Mesendoderm (in vitro differentiated cells): ENCODE results near the gene GARIN1A.

ENCODE experiments used
- DNase-seq: peaks from one replicate; pipeline ENCODE4 v3.0.0; 2013
- H2AK5ac ChIP-seq: 2 replicates; pipeline ENCODE4 v1.6.1; 2013; ENCODE audit warnings: low read length, inconsistent platforms
- H2BK120ac ChIP-seq: 2 replicates; pipeline ENCODE4 v1.6.1; 2013; ENCODE audit warnings: low read depth, mild to moderate bottlenecking, low read length, moderate library complexity, mixed read lengths
- H2BK15ac ChIP-seq: replicated peaks from 2 replicates; pipeline ENCODE4 v1.6.1; 2013; ENCODE audit warnings: low read depth, mild to moderate bottlenecking, moderate library complexity
- H2BK5ac ChIP-seq: 2 replicates; pipeline ENCODE4 v1.6.1; 2013; ENCODE audit warnings: low read length, inconsistent platforms
- H3K18ac ChIP-seq: 2 replicates; pipeline ENCODE4 v1.6.1; 2013; ENCODE audit warnings: mild to moderate bottlenecking, low read length, mixed read lengths
- H3K23ac ChIP-seq: one replicate; pipeline ENCODE4 v1.6.1; 2013; ENCODE audit warnings: low read length
- H3K27ac ChIP-seq: 2 replicates; pipeline ENCODE4 v1.5.1; 2013; ENCODE audit warnings: low read depth, mild to moderate bottlenecking, inconsistent platforms, low read length, moderate library complexity
- H3K27me3 ChIP-seq: 2 replicates; pipeline ENCODE4 v1.6.1; 2013; ENCODE audit warnings: low read length, control low read depth, mild to moderate bottlenecking, inconsistent platforms; ENCODE audit not compliant: insufficient read depth, poor library complexity
- H3K36me3 ChIP-seq: 2 replicates; pipeline ENCODE4 v1.6.1; 2013; ENCODE audit warnings: low read length, inconsistent platforms; ENCODE audit not compliant: control insufficient read depth, insufficient read depth
- H3K4ac ChIP-seq: one replicate; pipeline ENCODE4 v1.6.1; 2013; ENCODE audit warnings: low read depth, mild to moderate bottlenecking, low read length, moderate library complexity
- H3K4me1 ChIP-seq: 2 replicates; pipeline ENCODE4 v1.6.1; 2013; ENCODE audit warnings: low read depth, low read length, inconsistent platforms; ENCODE audit not compliant: control insufficient read depth
- H3K4me2 ChIP-seq: 2 replicates; pipeline ENCODE4 v1.6.1; 2013; ENCODE audit warnings: low read length
- H3K4me3 ChIP-seq: 2 replicates; pipeline ENCODE4 v1.5.1; 2013; ENCODE audit warnings: mild to moderate bottlenecking, low read length
- H3K56ac ChIP-seq: one replicate; pipeline ENCODE4 v1.6.1; 2013; ENCODE audit warnings: low read length
- H3K79me1 ChIP-seq: 2 replicates; pipeline ENCODE4 v1.6.1; 2013; ENCODE audit warnings: low read length, inconsistent platforms
- H3K79me2 ChIP-seq: 2 replicates; pipeline ENCODE4 v1.6.1; 2013; ENCODE audit warnings: mild to moderate bottlenecking, low read length; ENCODE audit not compliant: control insufficient read depth, insufficient read depth
- H3K9ac ChIP-seq: 2 replicates; pipeline ENCODE4 v1.6.1; 2013; ENCODE audit warnings: low read length, inconsistent platforms
- H4K5ac ChIP-seq: one replicate; pipeline ENCODE4 v1.6.1; 2013; ENCODE audit warnings: low read length
- H4K8ac ChIP-seq: one replicate; pipeline ENCODE4 v1.6.1; 2013; ENCODE audit warnings: low read depth, mild to moderate bottlenecking, control low read depth, low read length, moderate library complexity
- WGBS: extraction: QIAGEN DNeasy Blood & Tissue Kit; methylation state at CpG from one replicate; pipeline ENCODE4 v1.1.7; 2013; ENCODE audit warnings: low lambda C conversion rate, missing lambda C conversion rate; ENCODE audit not compliant: insufficient coverage; ENCODE audit errors: extremely low coverage; 5-methylcytosine and 5-hydroxymethylcytosine counted together

The GARIN1A gene

GRCh38 chr7:128699895-128700294 is 27.8 kb downstream of the GARIN1A start:
- no peak for DNase-seq
- no peak overlapping the region for H4K8ac ChIP-seq
- H3K79me1 ChIP-seq, result no peaks in the 10 kb centered on the region
- no peak overlapping the region for H3K27ac ChIP-seq
- H3K4me1 ChIP-seq, result no peaks in the 10 kb centered on the region
- no peaks in the 10 kb centered on the region for H3K36me3 ChIP-seq
- no peak overlapping the region for H3K4me2 ChIP-seq
- H3K18ac ChIP-seq, result no peak overlapping the region
- no peaks in the 10 kb centered on the region for H3K27me3 ChIP-seq
- no peaks in the 10 kb centered on the region for H3K79me2 ChIP-seq
- no peak overlapping the region for H2BK5ac ChIP-seq
- no peak overlapping the region for H3K4ac ChIP-seq
- H3K23ac ChIP-seq, result no peak overlapping the region
- H2BK15ac ChIP-seq, result no peak overlapping the region
- no peak overlapping the region for H2AK5ac ChIP-seq
- WGBS, result no CpG with 5 or more reads among the region's 1 CpG
- no peak overlapping the region for H3K56ac ChIP-seq
- H3K4me3 ChIP-seq, result no peak overlapping the region
- no peak overlapping the region for H2BK120ac ChIP-seq
- no peak overlapping the region for H3K9ac ChIP-seq
- H4K5ac ChIP-seq, result no peak overlapping the region

GRCh38 chr7:128701062-128701785 is 29.1 kb downstream of the GARIN1A start:
- Histone ChIP-seq H3K4ac (no peak overlapping the region), H2BK15ac (no peak overlapping the region), H3K27me3 (no peaks in the 10 kb centered on the region), H3K56ac (no peak overlapping the region), H2AK5ac (no peak overlapping the region), H3K23ac (no peak overlapping the region), H2BK5ac (no peak overlapping the region), H4K5ac (no peak overlapping the region), H3K36me3 (no peaks in the 10 kb centered on the region), H3K4me1 (no peaks in the 10 kb centered on the region), H3K79me2 (no peaks in the 10 kb centered on the region), H3K4me2 (no peak overlapping the region), H3K79me1 (no peaks in the 10 kb centered on the region), H3K4me3 (no peak overlapping the region), H2BK120ac (no peak overlapping the region), H3K18ac (no peak overlapping the region), H3K27ac (no peak overlapping the region), H3K9ac (no peak overlapping the region), H4K8ac (no peak overlapping the region)
- DNase-seq, result no peak
- no CpG with 5 or more reads among the region's 6 CpGs for WGBS

- H3K23ac ChIP-seq, result no peak overlapping the region
- H2BK15ac ChIP-seq, result no peak overlapping the region
- no peak overlapping the region for H3K9ac ChIP-seq
- no peak overlapping the region for H4K8ac ChIP-seq
- no peaks in the 10 kb centered on the region for H3K79me2 ChIP-seq
- H3K4ac ChIP-seq, result no peak overlapping the region
- no peak overlapping the region for H2BK5ac ChIP-seq
- H2BK120ac ChIP-seq, result no peak overlapping the region
- no peaks in the 10 kb centered on the region for H3K4me1 ChIP-seq
- no peak overlapping the region for H3K27ac ChIP-seq
- H3K18ac ChIP-seq, result no peak overlapping the region
- WGBS, result no CpG with 5 or more reads among the region's 7 CpGs
- H3K36me3 ChIP-seq, result no peaks in the 10 kb centered on the region
- no peak overlapping the region for H3K4me2 ChIP-seq
- H3K79me1 ChIP-seq, result no peaks in the 10 kb centered on the region
- no peak overlapping the region for H3K4me3 ChIP-seq
- H3K27me3 ChIP-seq, result no peaks in the 10 kb centered on the region
- H4K5ac ChIP-seq, result no peak overlapping the region
- H2AK5ac ChIP-seq, result no peak overlapping the region
- peak; percentile 57 for DNase-seq
- H3K56ac ChIP-seq, result no peak overlapping the region
Measured at GRCh38 chr7:128703609-128704241, 31.6 kb downstream of the GARIN1A start.

- Histone ChIP-seq H2BK5ac (no peak overlapping the region), H3K79me2 (no peaks in the 10 kb centered on the region), H4K8ac (no peak overlapping the region), H3K9ac (no peak overlapping the region), H3K18ac (no peak overlapping the region), H3K56ac (no peak overlapping the region), H3K4me3 (no peak overlapping the region), H3K4me2 (no peak overlapping the region), H3K36me3 (no peaks in the 10 kb centered on the region), H3K27ac (no peak overlapping the region), H3K79me1 (no peaks in the 10 kb centered on the region), H2BK15ac (no peak overlapping the region), H2BK120ac (no peak overlapping the region), H3K4me1 (no peaks in the 10 kb centered on the region), H3K23ac (no peak overlapping the region), H3K4ac (no peak overlapping the region), H3K27me3 (no peaks in the 10 kb centered on the region), H4K5ac (no peak overlapping the region), H2AK5ac (no peak overlapping the region)
- no CpG with 5 or more reads among the region's 3 CpGs for WGBS
- peak; percentile 51 for DNase-seq
Measured at GRCh38 chr7:128705891-128706333, 33.8 kb downstream of the GARIN1A start.

GRCh38 chr7:128707752-128708151 is 35.7 kb downstream of the GARIN1A start:
- no peak overlapping the region for H3K18ac ChIP-seq
- no peak overlapping the region for H3K4ac ChIP-seq
- DNase-seq, result no peak
- H2BK15ac ChIP-seq, result no peak overlapping the region
- no CpG with 5 or more reads among the region's 1 CpG for WGBS
- H2BK120ac ChIP-seq, result no peak overlapping the region
- H3K4me3 ChIP-seq, result no peak overlapping the region
- peak overlapping the region; percentile 80 for H3K27ac ChIP-seq
- no peaks in the 10 kb centered on the region for H3K4me1 ChIP-seq
- no peak overlapping the region for H3K4me2 ChIP-seq
- H3K56ac ChIP-seq, result peak overlapping the region; percentile 11
- H3K79me2 ChIP-seq, result no peaks in the 10 kb centered on the region
- H3K23ac ChIP-seq, result no peak overlapping the region
- no peak overlapping the region for H2BK5ac ChIP-seq
- H2AK5ac ChIP-seq, result no peak overlapping the region
- no peak overlapping the region for H4K5ac ChIP-seq
- no peaks in the 10 kb centered on the region for H3K79me1 ChIP-seq
- no peaks in the 10 kb centered on the region for H3K27me3 ChIP-seq
- H3K9ac ChIP-seq, result no peak overlapping the region
- H3K36me3 ChIP-seq, result no peaks in the 10 kb centered on the region
- peak overlapping the region; percentile 28 for H4K8ac ChIP-seq
